ENCODE results near the gene GLI3. TPM values are rescaled to one million over a fixed set of nuclear protein-coding genes. Genes with fewer than 3 reads are reported as not detected.

GLI3 gene
- total and polyA plus RNA-seq, 2 of the 4 experiments (the other 2 are of a cell fraction), result 1.3 to 3.9 TPM

DNA sequence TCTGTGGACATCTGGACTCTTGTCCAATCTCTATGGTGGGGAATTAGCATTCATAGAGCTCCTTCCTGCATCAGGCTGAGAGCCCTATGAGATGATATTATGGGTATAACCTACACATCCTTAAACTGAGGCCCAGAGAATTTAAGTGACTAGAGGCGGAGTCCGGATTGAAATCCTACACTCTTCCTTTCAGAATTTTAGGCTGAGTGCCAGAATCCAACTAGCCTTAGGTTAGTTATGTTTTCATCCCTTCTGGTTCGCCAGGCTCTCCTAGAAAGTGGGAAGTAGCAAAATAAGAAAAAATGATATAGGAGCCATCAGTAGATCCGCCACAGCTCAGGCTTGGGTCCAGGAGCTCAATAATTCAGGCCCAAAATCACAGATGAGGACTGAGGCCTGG lies 212.5 kb downstream of the GLI3 start:
- Histone ChIP-seq H3K14ac (replicated peaks; ENCODE audit: low read depth, low read length) (no peak overlapping the region), H4K20me1 (ENCODE audit: insufficient read depth, low read length) (no peaks in the 10 kb centered on the region), H3K9ac (ENCODE audit: low read depth, low read length) (no peak overlapping the region), H3K4ac (ENCODE audit: low read depth, low read length) (no peak overlapping the region), H4K5ac (ENCODE audit: low read depth, low read length) (no peak overlapping the region), H3K18ac (ENCODE audit: low read depth, low read length) (no peak overlapping the region), H4K91ac (ENCODE audit: insufficient read depth, low read depth, low read length) (no peak overlapping the region), H3K27me3 (ENCODE audit: control insufficient read depth, insufficient read depth, low read length) (no peaks in the 10 kb centered on the region), H3K56ac (ENCODE audit: extremely low read depth, insufficient read depth, low read length) (no peak overlapping the region), H3K4me1 (ENCODE audit: control insufficient read depth, insufficient read depth, low read length) (no peaks in the 10 kb centered on the region), H3K27ac (ENCODE audit: insufficient read depth, low read length) (no peak overlapping the region), H2BK5ac (ENCODE audit: low read depth, low read length, poor library complexity, severe bottlenecking) (no peak overlapping the region), H2BK120ac (ENCODE audit: low read depth, low read length) (no peak overlapping the region), H2BK20ac (ENCODE audit: low read depth, low read length) (no peak overlapping the region), H3K36me3 (ENCODE audit: control insufficient read depth, insufficient read depth, low read length) (peaks cover 28% of the 10 kb centered on the region), H3K9me3 (ENCODE audit: control insufficient read depth, insufficient read depth, low read length) (no peaks in the 10 kb centered on the region), H2AFZ (replicated peaks; ENCODE audit: low read length, poor library complexity) (no peak overlapping the region), H2BK15ac (ENCODE audit: low read depth, low read length) (no peak overlapping the region), H2AK9ac (replicated peaks; ENCODE audit: low read depth, low read length, poor library complexity) (no peak overlapping the region), H2AK5ac (ENCODE audit: low read depth, low read length) (no peak overlapping the region), H3K23ac (ENCODE audit: low read depth, low read length) (no peak overlapping the region), H3K4me3 (ENCODE audit: insufficient read depth, low read depth, low read length) (no peak overlapping the region), H4K8ac (ENCODE audit: low read depth in 2 of 2, low read length in 2 of 2) (no peak overlapping the region), H3K4me2 (ENCODE audit: low read depth, low read length) (no peak overlapping the region), H3K9me1 (ENCODE audit: insufficient read depth, low read length) (peaks cover 3% of the 10 kb centered on the region; the same call in 1 of the 2 replicates), H3K79me1 (ENCODE audit: low read depth in 1 of 2, low read length in 2 of 2) (no peaks in the 10 kb centered on the region)
- POLR2A ChIA-PET (ENCODE audit: unreplicated experiment), result no interaction called here
- in situ Hi-C loops (cut with MboI; ENCODE audit: low sequenced_read_pairs) (no loop called here), intact Hi-C loops (cut with micrococcal nuclease) (no loop called here), dilution Hi-C loops (cut with HindIII; ENCODE audit: low sequenced_read_pairs, unreplicated experiment) (no loop called here)
- DNase-seq (no peak), ATAC-seq (ENCODE audit: low read depth) (no peak)
- BruUV-seq (replicated peaks), result no TSS peak
- TF ChIP-seq CEBPB (IDR thresholded peaks at IDR 0.05; ENCODE audit: low read depth, low read length), result no peak
- TF ChIP-seq, protein P1, sequence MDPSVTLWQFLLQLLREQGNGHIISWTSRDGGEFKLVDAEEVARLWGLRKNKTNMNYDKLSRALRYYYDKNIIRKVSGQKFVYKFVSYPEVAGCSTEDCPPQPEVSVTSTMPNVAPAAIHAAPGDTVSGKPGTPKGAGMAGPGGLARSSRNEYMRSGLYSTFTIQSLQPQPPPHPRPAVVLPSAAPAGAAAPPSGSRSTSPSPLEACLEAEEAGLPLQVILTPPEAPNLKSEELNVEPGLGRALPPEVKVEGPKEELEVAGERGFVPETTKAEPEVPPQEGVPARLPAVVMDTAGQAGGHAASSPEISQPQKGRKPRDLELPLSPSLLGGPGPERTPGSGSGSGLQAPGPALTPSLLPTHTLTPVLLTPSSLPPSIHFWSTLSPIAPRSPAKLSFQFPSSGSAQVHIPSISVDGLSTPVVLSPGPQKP (IDR thresholded peaks at IDR 0.05; ENCODE audit: borderline replicate concordance, low read depth, low read length), result no peak
- no peak for TF ChIP-seq USF2 (IDR thresholded peaks at IDR 0.05; ENCODE audit: low read depth, low read length)
- TF ChIP-seq NFE2L2 (IDR thresholded peaks at IDR 0.05; ENCODE audit: low read depth, low read length), result no peak
- no peak for TF ChIP-seq POLR2A (IDR thresholded peaks at IDR 0.05; ENCODE audit: low read depth, low read length)
- TF ChIP-seq BHLHE40 (IDR thresholded peaks at IDR 0.05; ENCODE audit: low read depth, low read length), result no peak
- TF ChIP-seq CHD1 (IDR thresholded peaks at IDR 0.05; ENCODE audit: low read depth, low read length), result no peak
- no peak for TF ChIP-seq SMC3 (IDR thresholded peaks at IDR 0.05; ENCODE audit: low read depth, low read length)
- TF ChIP-seq FOS (IDR thresholded peaks at IDR 0.05; ENCODE audit: low read depth, low read length), result no peak
- no peak for TF ChIP-seq RAD21 (IDR thresholded peaks at IDR 0.05; ENCODE audit: low read length)
- no peak for TF ChIP-seq MAZ (IDR thresholded peaks at IDR 0.05; ENCODE audit: borderline replicate concordance, low read depth, low read length)
- 71% methylated on average over 1 of the region's 4 CpGs; no CpG with 5 or more reads in 1 of the 2 experiments for WGBS, 2 experiments (ENCODE audit: extremely low coverage in 2 of 2, insufficient read length in 1 of 2)
- CTCF ChIA-PET, result interaction anchor here (2.1 kb wide), 1 partner anchor 10 kb away, joined by 7 read pairs; no protein-coding TSS in a partner anchor

Data from IMR-90 (cell line).